IPS-NIHi7 (cell line): ENCODE data around the gene MEF2C.

ENCODE experiments used
- DNase-seq: peaks from one replicate; pipeline ENCODE4 v3.0.0; 2012; ENCODE audit warnings: mixed read lengths; ENCODE audit errors: extremely low spot score

MEF2C gene

GRCh38 chr5:88674356-88675167 is 208.4 kb downstream of the MEF2C start:
- no peak for DNase-seq

DNA sequence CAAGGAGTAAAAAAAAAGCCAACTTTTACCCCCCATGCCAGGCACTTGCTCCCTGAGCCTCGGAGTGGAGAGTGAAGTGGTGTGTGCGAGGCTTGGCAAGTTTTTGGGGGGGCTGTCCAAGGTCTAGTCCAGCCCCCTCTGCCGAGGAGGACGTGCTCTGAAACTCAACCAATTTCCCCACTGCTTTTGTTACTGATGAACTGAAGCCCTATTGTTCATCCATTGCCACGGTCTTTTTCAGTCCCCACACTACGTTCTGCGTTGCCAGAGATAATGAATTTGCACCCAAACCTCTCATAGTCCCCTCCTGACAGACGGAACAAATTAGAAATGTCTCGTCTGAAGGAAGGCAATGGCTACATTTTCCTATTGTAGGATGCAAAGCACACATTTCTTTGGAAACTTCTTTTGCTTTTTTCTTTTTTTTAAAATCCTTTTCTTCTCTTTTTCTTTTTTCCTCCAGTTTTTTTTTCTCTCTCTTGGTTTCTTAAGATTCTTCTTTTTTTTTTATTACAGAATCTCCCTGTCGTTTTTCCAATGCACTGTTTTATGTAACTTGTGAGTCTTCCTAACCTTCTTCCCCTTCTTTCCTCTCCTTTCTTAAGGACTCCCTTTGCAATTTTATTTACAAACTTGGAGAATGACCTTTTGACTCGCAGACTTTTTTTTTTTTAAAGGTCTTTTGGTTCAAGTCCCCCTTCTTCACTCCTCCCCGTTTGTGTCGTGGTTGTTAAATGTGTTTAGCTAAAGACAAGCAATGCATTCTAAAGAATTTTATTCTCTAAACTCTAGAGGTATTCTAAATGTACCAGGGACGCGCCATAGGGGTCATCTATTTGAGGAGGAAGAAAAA is 209.5 kb downstream of the MEF2C start:
- DNase-seq, result no peak

DNA sequence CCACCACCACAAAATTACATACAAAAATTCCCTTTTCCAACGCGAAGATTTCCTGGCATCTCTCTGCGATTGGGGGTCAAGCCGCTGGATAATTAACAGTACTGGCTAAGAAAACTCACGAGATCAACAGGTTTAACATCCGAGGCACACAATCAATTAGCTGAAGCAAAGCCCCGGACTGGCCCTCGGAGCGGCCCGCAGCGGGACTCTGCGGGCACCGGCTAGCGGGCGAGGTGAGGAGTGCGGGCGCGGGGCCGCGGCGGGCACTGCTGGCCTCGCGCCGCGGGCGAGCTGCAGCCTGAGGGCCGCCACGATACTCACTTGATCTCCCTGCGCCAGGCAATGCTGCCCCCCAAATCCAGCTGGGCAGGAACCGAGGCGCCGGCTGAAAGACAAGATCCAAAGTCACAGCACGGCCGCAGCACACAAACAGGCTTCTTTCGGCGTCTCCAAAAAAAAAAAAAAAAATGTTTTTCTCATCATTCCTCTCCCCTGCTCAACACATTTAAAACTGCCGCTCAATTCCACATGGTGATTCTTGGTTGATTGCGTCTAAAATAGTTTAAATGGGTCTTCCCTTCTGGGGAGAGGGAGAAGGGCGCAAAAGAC is 210.2 kb downstream of the MEF2C start:
- no peak for DNase-seq

DNA sequence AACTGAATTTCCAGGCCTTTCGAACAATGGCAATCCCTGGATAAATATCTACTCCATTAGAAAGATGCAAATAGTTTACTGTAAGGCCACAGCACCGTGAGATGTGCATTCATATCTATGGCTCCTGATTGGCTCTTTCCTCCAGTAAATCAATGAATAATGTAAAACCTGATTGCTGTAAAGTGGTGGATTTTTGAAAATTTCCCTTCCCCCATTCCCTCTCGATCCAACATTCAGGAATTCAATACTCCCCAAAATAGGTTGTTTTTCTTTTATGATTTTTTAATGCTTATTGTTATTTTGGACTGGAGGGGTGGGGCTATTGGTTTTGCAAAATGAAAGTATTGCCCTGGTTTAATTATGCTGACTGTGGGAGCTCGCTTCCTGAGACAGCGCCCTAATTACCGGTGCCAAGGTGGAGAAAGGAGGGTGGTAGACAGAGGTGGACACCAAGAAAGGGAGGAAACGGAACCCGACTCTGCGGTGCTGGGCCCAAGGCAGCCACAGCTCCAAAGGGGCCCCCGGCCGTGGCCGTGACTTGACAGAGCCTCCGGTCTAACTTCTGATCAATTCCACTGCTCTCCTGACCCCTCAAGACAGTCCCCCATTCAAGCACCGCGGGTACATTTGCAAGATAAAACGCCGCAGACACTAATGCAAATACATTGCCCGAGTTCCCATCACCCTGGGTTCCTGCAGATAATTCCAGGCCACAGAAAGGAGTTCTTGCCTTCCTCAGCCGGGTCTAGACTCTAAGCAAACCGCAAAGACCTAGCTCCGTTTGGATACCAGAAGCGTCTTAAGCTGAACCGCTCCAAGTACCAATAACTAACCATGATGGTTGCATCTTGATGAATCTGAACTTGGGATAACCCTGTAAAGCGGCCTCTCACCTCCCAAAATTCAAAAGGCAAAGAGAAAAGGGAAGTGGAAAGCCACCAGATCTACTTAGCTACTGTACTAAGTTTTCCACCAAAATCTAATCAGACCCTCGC is 211.2 kb downstream of the MEF2C start:
- peak; percentile 51 for DNase-seq

GRCh38 chr5:88671106-88671504 is 211.9 kb downstream of the MEF2C start:
- no peak for DNase-seq

DNA sequence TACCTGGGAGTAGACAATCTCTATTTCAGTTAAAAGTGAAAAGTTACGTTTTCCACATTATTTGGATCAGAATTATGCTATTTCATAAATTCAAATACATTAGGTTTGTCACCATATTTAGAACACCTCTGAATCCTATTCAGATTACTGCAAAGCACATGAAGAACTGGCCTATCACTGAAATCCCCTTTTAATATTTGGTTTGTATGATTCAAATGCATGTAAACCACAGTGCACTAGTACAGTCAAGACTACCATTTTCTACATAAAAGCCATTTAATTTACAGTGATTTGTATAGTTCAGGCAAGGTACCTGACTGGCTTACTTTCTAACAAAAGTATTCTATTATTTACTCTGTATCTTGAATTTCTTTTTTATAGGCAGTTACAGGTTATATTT is 212.5 kb downstream of the MEF2C start:
- no peak for DNase-seq

- no peak for DNase-seq
Observed at GRCh38 chr5:88669371-88670050, 213.5 kb downstream of the MEF2C start.

- DNase-seq, result peak; percentile 15
Observed at GRCh38 chr5:88667496-88668201, 215.3 kb downstream of the MEF2C start.
